GM21515 (cell line): Measurements from ENCODE around the gene CHN1.

Experiments
- ATAC-seq: cut with Tn5 transposase; IDR thresholded peaks from one replicate; pipeline ENCODE4 v1.9.1; 2021; ENCODE audit not compliant: unreplicated experiment

Gene CHN1

GRCh38 chr2:175011505-175011904 is 6.3 kb upstream of the CHN1 start:
- ATAC-seq, result no peak

GRCh38 chr2:175010848-175011254 is 5.7 kb upstream of the CHN1 start:
- no peak for ATAC-seq

GRCh38 chr2:175009917-175010621 is 4.9 kb upstream of the CHN1 start:
- no peak for ATAC-seq

- no peak for ATAC-seq
Observed at GRCh38 chr2:175008801-175009495, 3.8 kb upstream of the CHN1 start.

GRCh38 chr2:175008009-175008408 is 2.8 kb upstream of the CHN1 start:
- ATAC-seq, result no peak

GRCh38 chr2:175007510-175007909 is 2.3 kb upstream of the CHN1 start:
- ATAC-seq, result no peak

- ATAC-seq, result no peak
Observed at GRCh38 chr2:175006281-175006680, 1.1 kb upstream of the CHN1 start.

GRCh38 chr2:175005733-175006264 is 618 bp upstream of the CHN1 start:
- no peak for ATAC-seq

- ATAC-seq, result peak; percentile 31
Observed at GRCh38 chr2:175004730-175004979, 526 bp downstream of the CHN1 start.

- no peak for ATAC-seq
Observed at GRCh38 chr2:175003875-175004729, 1.1 kb downstream of the CHN1 start.

- no peak for ATAC-seq
Observed at GRCh38 chr2:175002547-175003274, 2.5 kb downstream of the CHN1 start.

- ATAC-seq, result no peak
Observed at GRCh38 chr2:175001566-175001965, 3.6 kb downstream of the CHN1 start.

GRCh38 chr2:174997110-174997509 is 8.1 kb downstream of the CHN1 start:
- no peak for ATAC-seq

- no peak for ATAC-seq
Observed at GRCh38 chr2:174996622-174997021, 8.6 kb downstream of the CHN1 start.

GRCh38 chr2:174994381-174994780 is 10.8 kb downstream of the CHN1 start:
- no peak for ATAC-seq

GRCh38 chr2:174992886-174993285 is 12.3 kb downstream of the CHN1 start:
- no peak for ATAC-seq

GRCh38 chr2:174985614-174986013 is 19.6 kb downstream of the CHN1 start:
- no peak for ATAC-seq

GRCh38 chr2:174984561-174984960 is 20.6 kb downstream of the CHN1 start:
- no peak for ATAC-seq

- no peak for ATAC-seq
Observed at GRCh38 chr2:174981331-174981730, 23.9 kb downstream of the CHN1 start.

GRCh38 chr2:174979996-174980395 is 25.2 kb downstream of the CHN1 start:
- no peak for ATAC-seq

- ATAC-seq, result no peak
Observed at GRCh38 chr2:174977364-174977763, 27.8 kb downstream of the CHN1 start.
